Sigmoid colon (tissue), 4 donors: ENCODE measurements around the gene NREP.

Source experiments
- EP300 ChIP-seq, 4 donors: sonication (generic); formaldehyde crosslinking; IDR thresholded peaks; one replicate each; pipeline ENCODE4 v1.6.1; 2017; ENCODE audit warnings: antibody characterized with exemption in 4 of 4
- POLR2A ChIP-seq, 2 donors: fragments of 450-650 bp; IDR thresholded peaks; one replicate each; pipeline ENCODE4 v1.6.1; 2016; ENCODE audit warnings: antibody characterized with exemption in 2 of 2, mild to moderate bottlenecking in 2 of 2, moderate library complexity in 2 of 2
- TF ChIP-seq, protein P1 (sequence below), 4 experiments: fragments of 450-650 bp in 3 of 4; fragments of 200-600 bp in 1 of 4; IDR thresholded peaks; one replicate each; pipeline ENCODE4 v1.5.1; 2016 to 2019; ENCODE audit warnings: antibody characterized with exemption in 4 of 4, mild to moderate bottlenecking in 3 of 4, moderate library complexity in 2 of 4

DNA sequence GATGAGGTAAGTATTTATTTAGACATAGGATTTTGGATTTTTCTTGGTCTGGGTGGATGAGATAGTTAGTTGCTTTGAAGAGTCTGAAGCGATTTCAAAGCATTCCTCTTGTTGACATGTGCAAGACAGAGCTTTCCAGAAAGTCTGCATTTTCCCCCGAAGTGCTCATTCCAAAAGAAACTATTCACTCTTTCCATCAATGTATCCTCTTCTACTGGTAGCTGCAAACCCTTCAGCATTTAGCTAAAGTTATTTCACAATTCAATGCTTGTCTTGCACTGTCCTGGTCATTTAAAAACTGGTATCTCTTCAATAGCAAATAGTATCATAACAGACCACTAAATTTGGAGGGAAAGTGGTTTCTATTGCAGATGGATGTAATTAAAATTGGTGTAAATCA, 13.0 kb downstream of the NREP start:
- TF ChIP-seq, protein P1, sequence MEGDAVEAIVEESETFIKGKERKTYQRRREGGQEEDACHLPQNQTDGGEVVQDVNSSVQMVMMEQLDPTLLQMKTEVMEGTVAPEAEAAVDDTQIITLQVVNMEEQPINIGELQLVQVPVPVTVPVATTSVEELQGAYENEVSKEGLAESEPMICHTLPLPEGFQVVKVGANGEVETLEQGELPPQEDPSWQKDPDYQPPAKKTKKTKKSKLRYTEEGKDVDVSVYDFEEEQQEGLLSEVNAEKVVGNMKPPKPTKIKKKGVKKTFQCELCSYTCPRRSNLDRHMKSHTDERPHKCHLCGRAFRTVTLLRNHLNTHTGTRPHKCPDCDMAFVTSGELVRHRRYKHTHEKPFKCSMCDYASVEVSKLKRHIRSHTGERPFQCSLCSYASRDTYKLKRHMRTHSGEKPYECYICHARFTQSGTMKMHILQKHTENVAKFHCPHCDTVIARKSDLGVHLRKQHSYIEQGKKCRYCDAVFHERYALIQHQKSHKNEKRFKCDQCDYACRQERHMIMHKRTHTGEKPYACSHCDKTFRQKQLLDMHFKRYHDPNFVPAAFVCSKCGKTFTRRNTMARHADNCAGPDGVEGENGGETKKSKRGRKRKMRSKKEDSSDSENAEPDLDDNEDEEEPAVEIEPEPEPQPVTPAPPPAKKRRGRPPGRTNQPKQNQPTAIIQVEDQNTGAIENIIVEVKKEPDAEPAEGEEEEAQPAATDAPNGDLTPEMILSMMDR (IDR thresholded peaks at IDR 0.05), result no peak
- TF ChIP-seq POLR2A (IDR thresholded peaks at IDR 0.05) (no peak), EP300 (IDR thresholded peaks at IDR 0.05) (no peak)
